Smooth muscle cell (in vitro differentiated cells): Measurements from ENCODE around the gene RBM8A. TPM values are rescaled to one million over a fixed set of nuclear protein-coding genes. Genes with fewer than 3 reads are reported as not detected.
A peak's percentile ranks its signal among the peaks of the same experiment; 100 is the strongest.

Source experiments
- DNase-seq: peaks from one replicate; lab custom pipeline; 2025; ENCODE audit not compliant: unreplicated experiment; lab: John Stamatoyannopoulos, UW
- H2AFZ ChIP-seq: fragments of 200-600 bp; sonication (generic); 2 replicates; pipeline ENCODE4 v1.6.0; 2016; ENCODE audit warnings: antibody characterized with exemption, low read depth, mild to moderate bottlenecking
- H3F3A ChIP-seq: fragments of 200-600 bp; sonication (generic); 2 replicates; pipeline ENCODE4 v1.6.0; 2017; ENCODE audit warnings: antibody characterized with exemption, low read depth
- H3K27ac ChIP-seq: fragments of 200-600 bp; sonication (generic); 2 replicates; pipeline ENCODE4 v1.5.1; 2016; ENCODE audit warnings: low read depth, mild to moderate bottlenecking
- H3K27me3 ChIP-seq: fragments of 200-600 bp; sonication (generic); 2 replicates; pipeline ENCODE4 v1.6.1; 2016; ENCODE audit warnings: low read depth, mild to moderate bottlenecking
- H3K36me3 ChIP-seq: fragments of 200-600 bp; sonication (generic); 2 replicates; pipeline ENCODE4 v1.5.1; 2016; ENCODE audit warnings: low read depth
- H3K4me1 ChIP-seq: fragments of 200-600 bp; sonication (generic); 2 replicates; pipeline ENCODE4 v1.5.1; 2016; ENCODE audit warnings: low read depth
- H3K4me2 ChIP-seq: fragments of 200-600 bp; sonication (generic); 2 replicates; pipeline ENCODE4 v1.6.0; 2016; ENCODE audit warnings: mild to moderate bottlenecking
- H3K4me3 ChIP-seq: fragments of 200-600 bp; sonication (generic); 2 replicates; pipeline ENCODE4 v1.5.1; 2016; ENCODE audit warnings: mild to moderate bottlenecking
- H3K79me2 ChIP-seq: fragments of 200-600 bp; sonication (generic); 2 replicates; pipeline ENCODE4 v1.6.0; 2016; ENCODE audit warnings: low read depth, mild to moderate bottlenecking
- H3K9ac ChIP-seq: fragments of 200-600 bp; sonication (generic); 2 replicates; pipeline ENCODE4 v1.6.0; 2016; ENCODE audit warnings: low read depth
- H3K9me3 ChIP-seq: fragments of 200-600 bp; sonication (generic); replicated peaks from 2 replicates; pipeline ENCODE4 v1.5.1; 2016; ENCODE audit warnings: low read depth
- H4K20me1 ChIP-seq: fragments of 200-600 bp; sonication (generic); 2 replicates; pipeline ENCODE4 v1.6.0; 2016; ENCODE audit warnings: low read depth
- WGBS: methylation state at CpG from one replicate; pipeline ENCODE4 v1.1.7; 2016; ENCODE audit warnings: low lambda C conversion rate; 5-methylcytosine and 5-hydroxymethylcytosine counted together
- polyA plus RNA-seq: library from polyadenylated mRNA; unstranded; fragments of >200 nt; fragmentation: Nextera tagmentation; extraction: Ambion mirVana; gene quantifications from 2 replicates; pipeline ENCODE4 v1.2.1, GENCODE V29; 2016
- total RNA-seq: library from RNA; depleted of rRNA; stranded (reverse); fragments of >200 nt; gene quantifications from 2 replicates; pipeline ENCODE4 v1.2.3, GENCODE V29; 2014
- TF ChIP-seq, protein P1 (sequence below): fragments of 200-600 bp; sonication (generic); IDR thresholded peaks from 2 replicates; pipeline ENCODE4 v1.5.1; 2017; ENCODE audit warnings: borderline replicate concordance, mild to moderate bottlenecking, antibody characterized with exemption; ENCODE audit not compliant: insufficient read depth, poor library complexity, severe bottlenecking

The RBM8A gene
- total and polyA plus RNA-seq, 2 experiments from 2014 or later: 143 to 195 TPM

DNA sequence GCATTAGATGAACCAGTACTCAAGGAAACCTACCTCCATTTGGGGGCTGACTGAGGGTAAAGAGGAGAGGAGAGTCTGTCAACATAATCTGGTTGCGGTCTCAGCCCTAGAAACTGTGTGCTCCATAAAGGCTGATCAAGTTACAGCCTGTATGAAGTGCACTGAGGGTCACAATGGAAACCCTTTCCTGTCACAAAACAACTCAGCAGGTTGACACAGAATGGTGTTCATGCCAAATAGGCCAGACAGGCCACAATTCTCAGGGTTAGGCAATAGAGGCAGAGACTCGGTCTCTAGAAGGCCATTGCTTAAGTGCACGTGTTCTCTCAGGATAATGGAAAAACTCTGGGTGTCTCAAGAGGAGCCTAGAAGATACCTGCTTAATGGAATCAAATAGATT is 37.6 kb downstream of the RBM8A start:
- Histone ChIP-seq H3K36me3 (no peaks in the 10 kb centered on the region), H3K4me3 (no peak overlapping the region), H4K20me1 (no peaks in the 10 kb centered on the region), H3K4me2 (no peak overlapping the region), H3K27ac (no peak overlapping the region), H3K79me2 (no peaks in the 10 kb centered on the region), H3K9me3 (no peaks in the 10 kb centered on the region), H2AFZ (no peak overlapping the region), H3K4me1 (peaks cover 10% of the 10 kb centered on the region), H3F3A (peaks cover 3% of the 10 kb centered on the region), H3K9ac (no peak overlapping the region), H3K27me3 (peaks cover 5% of the 10 kb centered on the region)
- WGBS: 86% methylated on average over 3 of the region's 3 CpGs
- TF ChIP-seq, protein P1, sequence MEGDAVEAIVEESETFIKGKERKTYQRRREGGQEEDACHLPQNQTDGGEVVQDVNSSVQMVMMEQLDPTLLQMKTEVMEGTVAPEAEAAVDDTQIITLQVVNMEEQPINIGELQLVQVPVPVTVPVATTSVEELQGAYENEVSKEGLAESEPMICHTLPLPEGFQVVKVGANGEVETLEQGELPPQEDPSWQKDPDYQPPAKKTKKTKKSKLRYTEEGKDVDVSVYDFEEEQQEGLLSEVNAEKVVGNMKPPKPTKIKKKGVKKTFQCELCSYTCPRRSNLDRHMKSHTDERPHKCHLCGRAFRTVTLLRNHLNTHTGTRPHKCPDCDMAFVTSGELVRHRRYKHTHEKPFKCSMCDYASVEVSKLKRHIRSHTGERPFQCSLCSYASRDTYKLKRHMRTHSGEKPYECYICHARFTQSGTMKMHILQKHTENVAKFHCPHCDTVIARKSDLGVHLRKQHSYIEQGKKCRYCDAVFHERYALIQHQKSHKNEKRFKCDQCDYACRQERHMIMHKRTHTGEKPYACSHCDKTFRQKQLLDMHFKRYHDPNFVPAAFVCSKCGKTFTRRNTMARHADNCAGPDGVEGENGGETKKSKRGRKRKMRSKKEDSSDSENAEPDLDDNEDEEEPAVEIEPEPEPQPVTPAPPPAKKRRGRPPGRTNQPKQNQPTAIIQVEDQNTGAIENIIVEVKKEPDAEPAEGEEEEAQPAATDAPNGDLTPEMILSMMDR: no peak
- DNase-seq: no peak

DNA sequence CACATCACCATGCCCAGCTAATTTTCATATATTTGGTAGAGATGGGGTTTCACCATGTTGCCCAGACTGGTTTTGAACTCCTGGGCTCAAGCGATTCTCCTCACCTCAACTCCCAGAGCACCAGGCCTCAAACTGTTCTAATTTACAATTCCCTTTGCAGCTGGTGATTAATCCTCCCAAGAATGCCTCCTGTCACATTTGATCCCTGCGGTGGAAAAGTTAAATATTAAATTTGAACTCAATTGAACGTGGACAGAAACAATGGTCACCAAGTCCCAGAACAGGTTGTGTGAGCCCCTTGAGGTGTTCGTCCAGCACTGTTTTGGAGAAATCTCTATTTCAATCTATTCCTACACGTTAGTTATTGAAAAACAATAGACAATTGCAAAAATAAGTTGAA is 39.7 kb downstream of the RBM8A start:
- TF ChIP-seq, protein P1: no peak
- Histone ChIP-seq H3K79me2 (no peaks in the 10 kb centered on the region), H3K36me3 (no peaks in the 10 kb centered on the region), H3K4me3 (no peak overlapping the region), H3K9ac (no peak overlapping the region), H3K4me1 (peaks cover 10% of the 10 kb centered on the region), H3K4me2 (no peak overlapping the region), H3F3A (peaks cover 3% of the 10 kb centered on the region), H3K27ac (no peak overlapping the region), H2AFZ (no peak overlapping the region), H3K27me3 (peaks cover 21% of the 10 kb centered on the region), H3K9me3 (no peaks in the 10 kb centered on the region), H4K20me1 (no peaks in the 10 kb centered on the region)
- DNase-seq: no peak
- WGBS: 79% methylated on average over 5 of the region's 5 CpGs

DNA sequence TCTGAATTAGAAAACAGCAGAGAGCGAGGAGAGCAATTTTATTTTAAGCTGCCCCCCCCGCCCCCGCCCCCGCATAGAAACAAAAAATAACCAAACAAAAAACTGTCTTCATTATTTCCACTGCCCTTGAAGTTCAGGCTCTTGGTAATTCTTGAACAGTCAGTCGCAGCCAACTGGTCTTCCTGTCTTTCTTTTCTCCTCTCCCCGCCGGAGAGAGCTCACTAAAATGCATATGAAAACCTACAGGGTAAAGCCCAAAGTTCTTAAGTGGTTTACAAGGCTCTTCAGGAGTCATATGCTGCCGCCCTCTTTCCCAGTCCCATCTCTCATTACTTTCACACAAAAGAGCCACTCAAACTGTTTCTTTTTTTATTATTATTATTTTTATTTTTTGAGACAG is 40.5 kb downstream of the RBM8A start:
- H3K4me3 ChIP-seq: no peak overlapping the region
- TF ChIP-seq, protein P1: no peak
- no peak overlapping the region for H3K27ac ChIP-seq
- H3K4me1 ChIP-seq: peaks cover 5% of the 10 kb centered on the region
- WGBS: 44% methylated on average over 8 of the region's 8 CpGs
- no peaks in the 10 kb centered on the region for H3K9me3 ChIP-seq
- H3K4me2 ChIP-seq: peak overlapping the region; percentile 83
- H3K27me3 ChIP-seq: peaks cover 21% of the 10 kb centered on the region
- H3K36me3 ChIP-seq: no peaks in the 10 kb centered on the region
- H3F3A ChIP-seq: peaks cover 3% of the 10 kb centered on the region
- no peak for DNase-seq
- no peak overlapping the region for H2AFZ ChIP-seq
- no peaks in the 10 kb centered on the region for H4K20me1 ChIP-seq
- no peaks in the 10 kb centered on the region for H3K79me2 ChIP-seq
- no peak overlapping the region for H3K9ac ChIP-seq

DNA sequence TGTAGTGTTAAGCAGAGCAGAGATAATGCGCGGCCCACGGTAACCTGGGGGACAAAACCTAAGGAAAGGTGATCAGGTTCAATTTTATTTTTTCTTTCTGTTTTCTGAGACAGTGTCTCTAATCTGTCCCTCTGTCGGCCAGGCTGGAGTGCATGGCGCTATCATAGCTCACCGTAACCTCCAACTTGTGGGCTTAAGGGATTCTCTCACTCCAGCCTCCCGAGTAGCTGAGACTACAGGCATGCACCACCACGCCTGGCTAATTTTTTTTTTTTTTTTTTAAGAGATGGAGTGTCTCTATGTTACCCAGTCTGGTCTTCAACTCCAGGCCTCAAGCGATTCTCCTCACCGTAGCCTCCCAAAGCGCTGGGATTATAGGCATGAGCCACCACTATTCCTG is 40.9 kb downstream of the RBM8A start:
- 44% methylated on average over 11 of the region's 11 CpGs for WGBS
- no peaks in the 10 kb centered on the region for H3K79me2 ChIP-seq
- no peaks in the 10 kb centered on the region for H3K36me3 ChIP-seq
- TF ChIP-seq, protein P1: no peak
- peak overlapping the region; percentile 85 for H3K4me3 ChIP-seq
- no peaks in the 10 kb centered on the region for H3K9me3 ChIP-seq
- H3K9ac ChIP-seq: no peak overlapping the region
- no peak overlapping the region for H3K27ac ChIP-seq
- H2AFZ ChIP-seq: peak overlapping the region; percentile 95
- H3K27me3 ChIP-seq: peaks cover 21% of the 10 kb centered on the region
- DNase-seq: no peak
- peak overlapping the region; percentile 83 for H3K4me2 ChIP-seq
- H4K20me1 ChIP-seq: no peaks in the 10 kb centered on the region
- no peaks in the 10 kb centered on the region for H3F3A ChIP-seq
- peaks cover 2% of the 10 kb centered on the region for H3K4me1 ChIP-seq
